ENCODE data around the gene LCN9.

DNA sequence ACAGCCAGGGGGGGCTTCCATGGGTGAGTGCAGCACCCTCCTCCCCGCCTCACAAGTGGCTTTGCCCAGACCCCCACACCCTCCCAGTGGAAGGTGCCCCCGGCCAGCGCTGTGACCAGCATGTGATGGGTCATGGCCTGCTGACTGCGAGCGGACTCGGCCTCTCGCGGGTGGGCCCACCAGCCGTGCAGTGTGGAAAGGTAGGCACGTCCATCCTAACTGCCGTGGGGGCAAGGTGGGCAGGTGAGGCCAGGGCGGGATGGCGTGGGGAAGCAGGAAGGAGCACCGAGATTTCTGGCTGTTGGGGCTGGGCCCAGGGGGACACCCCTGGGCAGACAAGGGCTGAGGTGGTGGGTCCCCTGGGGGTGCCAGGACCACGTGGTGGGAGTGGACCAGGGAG lies 24.1 kb downstream of the LCN9 start:
- no peak for TF ChIP-seq EZH2 (IDR thresholded peaks at IDR 0.05; ENCODE audit: low read length)
- TF ChIP-seq, protein P1, sequence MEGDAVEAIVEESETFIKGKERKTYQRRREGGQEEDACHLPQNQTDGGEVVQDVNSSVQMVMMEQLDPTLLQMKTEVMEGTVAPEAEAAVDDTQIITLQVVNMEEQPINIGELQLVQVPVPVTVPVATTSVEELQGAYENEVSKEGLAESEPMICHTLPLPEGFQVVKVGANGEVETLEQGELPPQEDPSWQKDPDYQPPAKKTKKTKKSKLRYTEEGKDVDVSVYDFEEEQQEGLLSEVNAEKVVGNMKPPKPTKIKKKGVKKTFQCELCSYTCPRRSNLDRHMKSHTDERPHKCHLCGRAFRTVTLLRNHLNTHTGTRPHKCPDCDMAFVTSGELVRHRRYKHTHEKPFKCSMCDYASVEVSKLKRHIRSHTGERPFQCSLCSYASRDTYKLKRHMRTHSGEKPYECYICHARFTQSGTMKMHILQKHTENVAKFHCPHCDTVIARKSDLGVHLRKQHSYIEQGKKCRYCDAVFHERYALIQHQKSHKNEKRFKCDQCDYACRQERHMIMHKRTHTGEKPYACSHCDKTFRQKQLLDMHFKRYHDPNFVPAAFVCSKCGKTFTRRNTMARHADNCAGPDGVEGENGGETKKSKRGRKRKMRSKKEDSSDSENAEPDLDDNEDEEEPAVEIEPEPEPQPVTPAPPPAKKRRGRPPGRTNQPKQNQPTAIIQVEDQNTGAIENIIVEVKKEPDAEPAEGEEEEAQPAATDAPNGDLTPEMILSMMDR (optimal IDR thresholded peaks at IDR 0.05 in 1 of 3, IDR thresholded peaks at IDR 0.05 in 1 of 3, conservative IDR thresholded peaks at IDR 0.05 in 1 of 3; ENCODE audit: extremely low read depth in 1 of 3, insufficient read depth in 2 of 3, low read length in 3 of 3): no peak
